A673 (cell line): ENCODE data around the gene ETAA1.

Source experiments
- EZH2 ChIP-seq: fragments of 200-600 bp; sonication (generic); IDR thresholded peaks from 2 replicates; pipeline ENCODE4 v1.6.1; 2017; ENCODE audit warnings: borderline replicate concordance, low read depth, mild to moderate bottlenecking, mixed read lengths, antibody characterized with exemption, low read length; ENCODE audit not compliant: poor library complexity, severe bottlenecking
- TF ChIP-seq, protein P1 (sequence below): fragments of 300-800, 200-600 bp; sonication (generic); conservative IDR thresholded peaks from 2 replicates; pipeline ENCODE4 v1.5.1; 2017; ENCODE audit warnings: low read depth, mild to moderate bottlenecking, antibody characterized with exemption, low read length, moderate library complexity, mixed read lengths

- TF ChIP-seq, protein P1, sequence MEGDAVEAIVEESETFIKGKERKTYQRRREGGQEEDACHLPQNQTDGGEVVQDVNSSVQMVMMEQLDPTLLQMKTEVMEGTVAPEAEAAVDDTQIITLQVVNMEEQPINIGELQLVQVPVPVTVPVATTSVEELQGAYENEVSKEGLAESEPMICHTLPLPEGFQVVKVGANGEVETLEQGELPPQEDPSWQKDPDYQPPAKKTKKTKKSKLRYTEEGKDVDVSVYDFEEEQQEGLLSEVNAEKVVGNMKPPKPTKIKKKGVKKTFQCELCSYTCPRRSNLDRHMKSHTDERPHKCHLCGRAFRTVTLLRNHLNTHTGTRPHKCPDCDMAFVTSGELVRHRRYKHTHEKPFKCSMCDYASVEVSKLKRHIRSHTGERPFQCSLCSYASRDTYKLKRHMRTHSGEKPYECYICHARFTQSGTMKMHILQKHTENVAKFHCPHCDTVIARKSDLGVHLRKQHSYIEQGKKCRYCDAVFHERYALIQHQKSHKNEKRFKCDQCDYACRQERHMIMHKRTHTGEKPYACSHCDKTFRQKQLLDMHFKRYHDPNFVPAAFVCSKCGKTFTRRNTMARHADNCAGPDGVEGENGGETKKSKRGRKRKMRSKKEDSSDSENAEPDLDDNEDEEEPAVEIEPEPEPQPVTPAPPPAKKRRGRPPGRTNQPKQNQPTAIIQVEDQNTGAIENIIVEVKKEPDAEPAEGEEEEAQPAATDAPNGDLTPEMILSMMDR, result no peak
- no peak for TF ChIP-seq EZH2
These were observed 17.7 kb downstream of the ETAA1 start for GRCh38 chr2:67414867-67415266.
